GM23338 (cell line): Measurements from ENCODE around the gene DPH7. TPM values are rescaled to one million over a fixed set of nuclear protein-coding genes. Genes with fewer than 3 reads are reported as not detected.

Experiments used
- ATAC-seq: fragments of 200-7000 bp; cut with Tn5 transposase; 3 replicates; pipeline ENCODE4 v1.9.1; 2020
- DNase-seq: peaks from one replicate; pipeline ENCODE4 v3.0.0-alpha.2; 2015; ENCODE audit warnings: low spot score
- H2AFZ ChIP-seq: fragments of 200-600 bp; sonication (generic); 2 replicates; pipeline ENCODE4 v1.8.0; 2016; ENCODE audit warnings: antibody characterized with exemption, mild to moderate bottlenecking, moderate library complexity
- H3F3A ChIP-seq: fragments of 200-600 bp; sonication (generic); replicated peaks from 2 replicates; pipeline ENCODE4 v1.8.0; 2017; ENCODE audit warnings: antibody characterized with exemption, mixed run types, low read depth
- H3K27ac ChIP-seq: fragments of 200-600 bp; sonication (generic); 2 replicates; pipeline ENCODE4 v1.6.1; 2016; ENCODE audit warnings: low read depth
- H3K27me3 ChIP-seq: fragments of 200-600 bp; sonication (generic); 2 replicates; pipeline ENCODE4 v1.8.0; 2016; ENCODE audit warnings: mild to moderate bottlenecking, mixed run types, moderate library complexity; ENCODE audit not compliant: insufficient read depth
- H3K36me3 ChIP-seq: fragments of 200-600 bp; sonication (generic); 2 replicates; pipeline ENCODE4 v1.8.0; 2016; ENCODE audit warnings: mild to moderate bottlenecking; ENCODE audit not compliant: insufficient read depth
- H3K4me1 ChIP-seq: fragments of 200-600 bp; sonication (generic); 2 replicates; pipeline ENCODE4 v1.8.0; 2016; ENCODE audit warnings: mild to moderate bottlenecking, moderate library complexity; ENCODE audit not compliant: insufficient read depth
- H3K4me2 ChIP-seq: fragments of 200-600 bp; sonication (generic); 2 replicates; pipeline ENCODE4 v1.7.1; 2017; ENCODE audit warnings: mixed run types
- H3K4me3 ChIP-seq: fragments of 200-600 bp; sonication (generic); 2 replicates; pipeline ENCODE4 v1.6.1; 2016; ENCODE audit warnings: mixed run types
- H3K79me2 ChIP-seq: fragments of 200-600 bp; sonication (generic); replicated peaks from 2 replicates; pipeline ENCODE4 v1.8.0; 2017; ENCODE audit warnings: mild to moderate bottlenecking; ENCODE audit not compliant: insufficient read depth
- H3K9me2 ChIP-seq: fragments of 200-600 bp; sonication (generic); 2 replicates; pipeline ENCODE4 v1.8.0; 2017; ENCODE audit not compliant: insufficient read depth
- H4K20me1 ChIP-seq: fragments of 200-600 bp; sonication (generic); replicated peaks from 2 replicates; pipeline ENCODE4 v1.8.0; 2017; ENCODE audit warnings: mild to moderate bottlenecking; ENCODE audit not compliant: insufficient read depth
- H3K27ac Mint-ChIP-seq: 2 replicates; pipeline ENCODE4 v1.8.0; 2020; ENCODE audit warnings: inconsistent platforms, mild to moderate bottlenecking, moderate library complexity, mixed read lengths
- H3K27me3 Mint-ChIP-seq: 3 replicates; pipeline ENCODE4 v1.8.0; 2022; ENCODE audit warnings: low read depth, mild to moderate bottlenecking, moderate library complexity, mixed read lengths, inconsistent platforms; ENCODE audit not compliant: insufficient read depth, poor library complexity
- H3K36me3 Mint-ChIP-seq: 3 replicates; pipeline ENCODE4 v1.8.0; 2021; ENCODE audit warnings: low read depth, mild to moderate bottlenecking, inconsistent platforms, moderate library complexity, mixed read lengths
- H3K4me1 Mint-ChIP-seq: 3 replicates; pipeline ENCODE4 v1.8.0; 2020; ENCODE audit warnings: mild to moderate bottlenecking, inconsistent platforms, mixed read lengths
- H3K4me3 Mint-ChIP-seq: 3 replicates; pipeline ENCODE4 v1.8.0; 2021; ENCODE audit warnings: moderate library complexity, mild to moderate bottlenecking, inconsistent platforms, mixed read lengths
- H3K9me3 Mint-ChIP-seq: 3 replicates; pipeline ENCODE4 v1.8.0; 2020; ENCODE audit warnings: moderate library complexity, mild to moderate bottlenecking, inconsistent platforms, mixed read lengths
- CREB1 ChIP-seq: fragments of 250-450 bp; sonication (Bioruptor Pico); IDR thresholded peaks from 2 replicates; pipeline ENCODE4 v1.5.0; 2020; ENCODE audit warnings: low read depth, mild to moderate bottlenecking, moderate library complexity
- EZH2phosphoT487 ChIP-seq: fragments of 200-600 bp; sonication (generic); IDR thresholded peaks from one replicate; pipeline ENCODE4 v1.8.1; 2018; ENCODE audit warnings: antibody characterized with exemption; ENCODE audit not compliant: unreplicated experiment
- JUNB ChIP-seq: IDR thresholded peaks from one replicate; pipeline ENCODE4 v1.6.1; 2016; ENCODE audit warnings: antibody characterized with exemption; ENCODE audit not compliant: unreplicated experiment
- NANOG ChIP-seq: IDR thresholded peaks from 2 replicates; pipeline ENCODE4 v1.6.1; 2016; ENCODE audit warnings: antibody characterized with exemption, borderline replicate concordance
- STAT1 ChIP-seq: IDR thresholded peaks from one replicate; pipeline ENCODE4 v1.6.1; 2016; ENCODE audit warnings: antibody characterized with exemption; ENCODE audit not compliant: unreplicated experiment
- ZNF114 ChIP-seq: fragments of 250-450 bp; sonication (Bioruptor Pico); IDR thresholded peaks from 2 replicates; pipeline ENCODE4 v1.5.0; 2020; ENCODE audit warnings: mild to moderate bottlenecking, moderate library complexity
- ZNF331 ChIP-seq: fragments of 250-450 bp; sonication (Bioruptor Pico); IDR thresholded peaks from 2 replicates; pipeline ENCODE4 v1.5.0; 2020; ENCODE audit warnings: low read depth, mild to moderate bottlenecking, moderate library complexity
- polyA plus RNA-seq: library from polyadenylated mRNA; unstranded; fragments of >200 nt; fragmentation: Nextera tagmentation; extraction: Ambion mirVana; gene quantifications from 2 replicates; pipeline ENCODE4 v1.2.1, GENCODE V29; 2016
- total RNA-seq: library from RNA; depleted of rRNA; stranded (reverse); fragments of >200 nt; shearing (Covaris generic); gene quantifications from 2 replicates; pipeline ENCODE4 v1.2.3, GENCODE V29; 2014
- TF ChIP-seq, protein P1 (sequence below): IDR thresholded peaks from one replicate; pipeline ENCODE4 v1.6.1; 2018; ENCODE audit warnings: antibody characterized with exemption; ENCODE audit not compliant: unreplicated experiment
- TF ChIP-seq, protein P2 (sequence below): IDR thresholded peaks from 2 replicates; pipeline ENCODE4 v1.6.1; 2016; ENCODE audit warnings: antibody characterized with exemption

Gene DPH7
- total and polyA plus RNA-seq, 2 experiments from 2014 or later: 44.5 to 68.8 TPM

DNA sequence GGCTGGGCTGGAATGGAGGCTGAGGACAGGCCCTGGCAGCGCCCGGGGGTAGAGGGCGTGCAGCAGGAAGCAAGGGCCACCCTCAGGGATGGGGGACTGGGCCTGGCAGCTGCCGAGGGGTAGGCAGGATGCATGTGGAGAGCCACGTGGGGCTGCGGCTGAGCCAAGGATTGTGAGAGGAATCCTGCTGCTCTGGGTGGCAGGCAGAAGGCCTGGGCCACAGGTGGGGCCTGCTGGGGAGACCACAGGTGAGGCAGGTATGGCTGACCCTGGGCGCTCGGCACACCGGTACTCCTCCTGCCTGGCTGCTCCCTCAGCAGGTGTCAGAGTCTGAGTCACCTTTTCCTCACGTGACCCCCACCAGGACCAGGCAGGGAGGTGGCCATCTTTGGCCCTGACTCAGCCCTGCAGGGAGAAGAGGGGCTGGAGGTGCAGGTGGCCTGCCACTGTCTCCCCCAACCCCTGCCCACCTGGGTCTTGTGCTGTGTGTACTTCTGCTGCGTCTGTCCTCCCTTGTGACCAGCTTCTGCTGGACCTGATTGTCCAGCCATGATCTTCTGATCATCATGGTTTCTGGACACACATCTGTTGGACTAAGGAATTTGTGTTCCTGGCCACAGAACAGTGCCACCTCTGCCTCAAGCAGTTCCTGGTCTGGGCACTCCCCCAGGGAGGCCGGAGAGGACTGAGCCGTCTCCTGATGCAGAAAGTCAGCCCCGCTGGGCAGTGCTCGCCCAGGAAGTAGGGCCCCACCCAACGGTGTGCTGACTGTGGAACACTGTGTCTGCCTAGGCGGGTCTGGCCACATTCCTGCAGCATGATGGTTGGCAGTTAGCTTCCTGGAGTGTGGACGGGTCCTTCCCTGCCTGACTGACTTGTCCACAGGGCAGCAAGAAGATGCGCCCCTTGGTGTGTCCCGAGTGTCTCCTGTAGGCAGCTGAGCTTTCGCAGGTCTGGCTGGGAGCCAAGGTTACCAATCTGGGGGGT is 33.2 kb upstream of the DPH7 start:
- H3K9me3 Mint-ChIP-seq: no peaks in the 10 kb centered on the region

DNA sequence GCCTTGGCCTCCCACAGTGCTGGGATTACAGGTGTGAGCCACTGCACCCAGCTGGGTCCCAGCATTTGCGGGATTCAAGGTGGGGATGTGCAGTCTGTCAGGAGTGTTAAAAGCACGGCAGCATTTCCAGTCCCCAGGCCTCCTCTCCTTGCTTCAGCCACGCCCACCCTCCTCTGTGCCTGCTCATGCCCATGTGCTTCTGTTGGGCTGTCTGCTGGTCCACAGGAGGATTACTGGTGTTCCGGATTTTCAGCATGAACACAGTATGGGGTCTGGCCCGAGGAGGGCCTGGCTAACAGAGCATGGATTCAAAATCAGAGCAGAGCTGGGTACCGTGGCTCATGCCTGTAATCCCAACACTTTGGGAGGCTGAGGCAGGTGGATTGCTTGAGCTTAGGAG is 32.2 kb upstream of the DPH7 start:
- TF ChIP-seq ZNF331 (CRISPR knock-in tag) (no peak), STAT1 (no peak), CREB1 (CRISPR knock-in tag) (no peak), JUNB (no peak), ZNF114 (CRISPR knock-in tag) (no peak), NANOG (no peak)
- TF ChIP-seq, protein P1, sequence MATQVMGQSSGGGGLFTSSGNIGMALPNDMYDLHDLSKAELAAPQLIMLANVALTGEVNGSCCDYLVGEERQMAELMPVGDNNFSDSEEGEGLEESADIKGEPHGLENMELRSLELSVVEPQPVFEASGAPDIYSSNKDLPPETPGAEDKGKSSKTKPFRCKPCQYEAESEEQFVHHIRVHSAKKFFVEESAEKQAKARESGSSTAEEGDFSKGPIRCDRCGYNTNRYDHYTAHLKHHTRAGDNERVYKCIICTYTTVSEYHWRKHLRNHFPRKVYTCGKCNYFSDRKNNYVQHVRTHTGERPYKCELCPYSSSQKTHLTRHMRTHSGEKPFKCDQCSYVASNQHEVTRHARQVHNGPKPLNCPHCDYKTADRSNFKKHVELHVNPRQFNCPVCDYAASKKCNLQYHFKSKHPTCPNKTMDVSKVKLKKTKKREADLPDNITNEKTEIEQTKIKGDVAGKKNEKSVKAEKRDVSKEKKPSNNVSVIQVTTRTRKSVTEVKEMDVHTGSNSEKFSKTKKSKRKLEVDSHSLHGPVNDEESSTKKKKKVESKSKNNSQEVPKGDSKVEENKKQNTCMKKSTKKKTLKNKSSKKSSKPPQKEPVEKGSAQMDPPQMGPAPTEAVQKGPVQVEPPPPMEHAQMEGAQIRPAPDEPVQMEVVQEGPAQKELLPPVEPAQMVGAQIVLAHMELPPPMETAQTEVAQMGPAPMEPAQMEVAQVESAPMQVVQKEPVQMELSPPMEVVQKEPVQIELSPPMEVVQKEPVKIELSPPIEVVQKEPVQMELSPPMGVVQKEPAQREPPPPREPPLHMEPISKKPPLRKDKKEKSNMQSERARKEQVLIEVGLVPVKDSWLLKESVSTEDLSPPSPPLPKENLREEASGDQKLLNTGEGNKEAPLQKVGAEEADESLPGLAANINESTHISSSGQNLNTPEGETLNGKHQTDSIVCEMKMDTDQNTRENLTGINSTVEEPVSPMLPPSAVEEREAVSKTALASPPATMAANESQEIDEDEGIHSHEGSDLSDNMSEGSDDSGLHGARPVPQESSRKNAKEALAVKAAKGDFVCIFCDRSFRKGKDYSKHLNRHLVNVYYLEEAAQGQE: no peak
- TF ChIP-seq, protein P2, sequence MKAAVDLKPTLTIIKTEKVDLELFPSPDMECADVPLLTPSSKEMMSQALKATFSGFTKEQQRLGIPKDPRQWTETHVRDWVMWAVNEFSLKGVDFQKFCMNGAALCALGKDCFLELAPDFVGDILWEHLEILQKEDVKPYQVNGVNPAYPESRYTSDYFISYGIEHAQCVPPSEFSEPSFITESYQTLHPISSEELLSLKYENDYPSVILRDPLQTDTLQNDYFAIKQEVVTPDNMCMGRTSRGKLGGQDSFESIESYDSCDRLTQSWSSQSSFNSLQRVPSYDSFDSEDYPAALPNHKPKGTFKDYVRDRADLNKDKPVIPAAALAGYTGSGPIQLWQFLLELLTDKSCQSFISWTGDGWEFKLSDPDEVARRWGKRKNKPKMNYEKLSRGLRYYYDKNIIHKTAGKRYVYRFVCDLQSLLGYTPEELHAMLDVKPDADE: no peak
- H3K4me2 ChIP-seq: no peak overlapping the region
- no peaks in the 10 kb centered on the region; the same call in 1 of the 2 replicates for H3K36me3 ChIP-seq
- Mint-ChIP-seq H3K4me1 (peaks cover 16% of the 10 kb centered on the region), H3K27me3 (peaks cover 7% of the 10 kb centered on the region), H3K4me3 (no peak overlapping the region), H3K36me3 (peaks cover 8% of the 10 kb centered on the region; the same call in 1 of the 3 replicates), H3K9me3 (no peaks in the 10 kb centered on the region), H3K27ac (no peak overlapping the region)
- no peak overlapping the region for H3K27ac ChIP-seq
- H2AFZ ChIP-seq: no peak overlapping the region
- H4K20me1 ChIP-seq: peaks cover 5% of the 10 kb centered on the region
- H3K79me2 ChIP-seq: peaks cover 7% of the 10 kb centered on the region; the same call in 1 of the 2 replicates
- no peaks in the 10 kb centered on the region for H3K27me3 ChIP-seq
- no peaks in the 10 kb centered on the region for H3K9me2 ChIP-seq
- H3F3A ChIP-seq: 0 out of 2 replicates have a peak, but pooled peaks cover 6% of the 10 kb centered on the region
- peaks cover 6% of the 10 kb centered on the region; the same call in 1 of the 2 replicates for H3K4me1 ChIP-seq
- ATAC-seq: no peak
- no peak overlapping the region for H3K4me3 ChIP-seq
- DNase-seq: no peak

More for the DNA sequence above, 33.2 kb upstream of the DPH7 start:
- no peak overlapping the region for H2AFZ ChIP-seq
- peak; percentile 19 for ATAC-seq
- H3K36me3 Mint-ChIP-seq: peaks cover 14% of the 10 kb centered on the region; the same call in 2 of the 3 replicates
- peaks cover 7% of the 10 kb centered on the region for H4K20me1 ChIP-seq
- H3F3A ChIP-seq: no peaks in the 10 kb centered on the region
- H3K9me2 ChIP-seq: no peaks in the 10 kb centered on the region
- no peak overlapping the region for H3K27ac ChIP-seq
- H3K4me3 Mint-ChIP-seq: peak overlapping the region; percentile 21; the same call in 1 of the 3 replicates
- H3K79me2 ChIP-seq: peaks cover 11% of the 10 kb centered on the region
- H3K4me3 ChIP-seq: no peak overlapping the region
- no peaks in the 10 kb centered on the region for H3K27me3 ChIP-seq
- H3K27me3 Mint-ChIP-seq: peaks cover 7% of the 10 kb centered on the region
- H3K36me3 ChIP-seq: no peaks in the 10 kb centered on the region; the same call in 1 of the 2 replicates
- no peak for DNase-seq
- no peak for TF ChIP-seq NANOG
- no peak for TF ChIP-seq EZH2phosphoT487
- peaks cover 14% of the 10 kb centered on the region for H3K4me1 Mint-ChIP-seq
- peak overlapping the region; percentile 93 for H3K27ac Mint-ChIP-seq
- H3K4me1 ChIP-seq: peaks cover 2% of the 10 kb centered on the region; the same call in 1 of the 2 replicates
- no peak overlapping the region for H3K4me2 ChIP-seq
